Measurements from ENCODE around the gene KCNT2.

Gene KCNT2

GRCh38 chr1:196178083-196178635 lies 430.1 kb downstream of the KCNT2 start:
- DNase-seq, result no peak

All from T-helper 2 cell (primary cell).